Measurements from ENCODE around the gene LAMB2. TPM values are rescaled to one million over a fixed set of nuclear protein-coding genes. Genes with fewer than 3 reads are reported as not detected.

The LAMB2 gene

DNA sequence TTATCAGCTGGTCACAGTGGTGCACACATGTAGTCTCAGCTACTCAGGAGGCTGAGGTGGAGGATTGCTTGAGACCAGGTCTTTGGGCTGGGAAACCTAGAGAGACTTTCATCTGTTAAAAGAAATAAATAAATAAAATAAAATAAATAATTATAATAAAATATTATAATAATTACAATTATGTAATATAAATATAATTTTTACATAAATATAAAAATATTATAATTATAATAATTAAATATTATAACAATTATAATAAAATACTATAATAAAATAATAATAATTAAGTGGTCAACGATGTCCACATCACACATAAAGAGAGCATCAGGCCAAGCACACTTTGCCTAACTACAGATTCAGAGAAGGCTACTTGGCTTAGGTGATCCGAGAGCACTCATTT, 53.6 kb downstream of the LAMB2 start:
- no peak for TF ChIP-seq SPI1 (IDR thresholded peaks at IDR 0.05; ENCODE audit: borderline replicate concordance, low read depth)
- TF ChIP-seq, protein P1, sequence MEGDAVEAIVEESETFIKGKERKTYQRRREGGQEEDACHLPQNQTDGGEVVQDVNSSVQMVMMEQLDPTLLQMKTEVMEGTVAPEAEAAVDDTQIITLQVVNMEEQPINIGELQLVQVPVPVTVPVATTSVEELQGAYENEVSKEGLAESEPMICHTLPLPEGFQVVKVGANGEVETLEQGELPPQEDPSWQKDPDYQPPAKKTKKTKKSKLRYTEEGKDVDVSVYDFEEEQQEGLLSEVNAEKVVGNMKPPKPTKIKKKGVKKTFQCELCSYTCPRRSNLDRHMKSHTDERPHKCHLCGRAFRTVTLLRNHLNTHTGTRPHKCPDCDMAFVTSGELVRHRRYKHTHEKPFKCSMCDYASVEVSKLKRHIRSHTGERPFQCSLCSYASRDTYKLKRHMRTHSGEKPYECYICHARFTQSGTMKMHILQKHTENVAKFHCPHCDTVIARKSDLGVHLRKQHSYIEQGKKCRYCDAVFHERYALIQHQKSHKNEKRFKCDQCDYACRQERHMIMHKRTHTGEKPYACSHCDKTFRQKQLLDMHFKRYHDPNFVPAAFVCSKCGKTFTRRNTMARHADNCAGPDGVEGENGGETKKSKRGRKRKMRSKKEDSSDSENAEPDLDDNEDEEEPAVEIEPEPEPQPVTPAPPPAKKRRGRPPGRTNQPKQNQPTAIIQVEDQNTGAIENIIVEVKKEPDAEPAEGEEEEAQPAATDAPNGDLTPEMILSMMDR (IDR thresholded peaks at IDR 0.05; ENCODE audit: insufficient read depth, low read length): no peak
- no peak for TF ChIP-seq GABPA (IDR thresholded peaks at IDR 0.05; ENCODE audit: low read depth)
- TF ChIP-seq, protein P2, sequence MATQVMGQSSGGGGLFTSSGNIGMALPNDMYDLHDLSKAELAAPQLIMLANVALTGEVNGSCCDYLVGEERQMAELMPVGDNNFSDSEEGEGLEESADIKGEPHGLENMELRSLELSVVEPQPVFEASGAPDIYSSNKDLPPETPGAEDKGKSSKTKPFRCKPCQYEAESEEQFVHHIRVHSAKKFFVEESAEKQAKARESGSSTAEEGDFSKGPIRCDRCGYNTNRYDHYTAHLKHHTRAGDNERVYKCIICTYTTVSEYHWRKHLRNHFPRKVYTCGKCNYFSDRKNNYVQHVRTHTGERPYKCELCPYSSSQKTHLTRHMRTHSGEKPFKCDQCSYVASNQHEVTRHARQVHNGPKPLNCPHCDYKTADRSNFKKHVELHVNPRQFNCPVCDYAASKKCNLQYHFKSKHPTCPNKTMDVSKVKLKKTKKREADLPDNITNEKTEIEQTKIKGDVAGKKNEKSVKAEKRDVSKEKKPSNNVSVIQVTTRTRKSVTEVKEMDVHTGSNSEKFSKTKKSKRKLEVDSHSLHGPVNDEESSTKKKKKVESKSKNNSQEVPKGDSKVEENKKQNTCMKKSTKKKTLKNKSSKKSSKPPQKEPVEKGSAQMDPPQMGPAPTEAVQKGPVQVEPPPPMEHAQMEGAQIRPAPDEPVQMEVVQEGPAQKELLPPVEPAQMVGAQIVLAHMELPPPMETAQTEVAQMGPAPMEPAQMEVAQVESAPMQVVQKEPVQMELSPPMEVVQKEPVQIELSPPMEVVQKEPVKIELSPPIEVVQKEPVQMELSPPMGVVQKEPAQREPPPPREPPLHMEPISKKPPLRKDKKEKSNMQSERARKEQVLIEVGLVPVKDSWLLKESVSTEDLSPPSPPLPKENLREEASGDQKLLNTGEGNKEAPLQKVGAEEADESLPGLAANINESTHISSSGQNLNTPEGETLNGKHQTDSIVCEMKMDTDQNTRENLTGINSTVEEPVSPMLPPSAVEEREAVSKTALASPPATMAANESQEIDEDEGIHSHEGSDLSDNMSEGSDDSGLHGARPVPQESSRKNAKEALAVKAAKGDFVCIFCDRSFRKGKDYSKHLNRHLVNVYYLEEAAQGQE (IDR thresholded peaks at IDR 0.05; ENCODE audit: insufficient replicate concordance, low read depth): no peak
- TF ChIP-seq POLR2AphosphoS5 (IDR thresholded peaks at IDR 0.05; ENCODE audit: low read depth): no peak
- no peaks in the 10 kb centered on the region for H3K27me3 ChIP-seq (ENCODE audit: insufficient read depth, poor library complexity, severe bottlenecking)
- no peak for DNase-seq (ENCODE audit: low read depth in 1 of 2, low spot score in 1 of 2)
- H3K4me3 ChIP-seq (replicated peaks; ENCODE audit: insufficient read depth, low read length): no peak overlapping the region
- no peak overlapping the region for H3K27ac ChIP-seq (replicated peaks)

DNA sequence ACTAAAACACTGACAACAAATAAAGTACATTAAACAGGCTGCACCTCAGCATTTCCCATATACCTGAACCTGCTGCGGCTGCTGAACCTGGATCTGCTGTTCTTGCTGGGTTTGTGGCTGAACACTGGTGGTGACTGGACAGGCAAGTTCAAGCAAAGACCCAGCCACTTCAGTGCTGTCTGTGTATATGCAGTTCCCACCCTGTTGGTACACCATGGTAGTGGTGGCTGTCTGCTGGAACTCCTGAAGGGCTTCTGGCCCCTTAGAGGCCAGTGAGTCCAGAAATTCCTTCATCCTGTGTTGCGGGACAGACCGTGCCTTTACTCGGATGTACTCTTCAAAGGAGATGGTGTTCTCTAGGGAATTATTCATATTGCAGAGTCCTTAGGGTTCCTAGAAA, 56.2 kb downstream of the LAMB2 start:
- no peaks in the 10 kb centered on the region for H3K27me3 ChIP-seq (ENCODE audit: insufficient read depth, poor library complexity, severe bottlenecking)
- H3K27ac ChIP-seq (replicated peaks): no peak overlapping the region
- H3K4me3 ChIP-seq (replicated peaks; ENCODE audit: insufficient read depth, low read length): no peak overlapping the region
- TF ChIP-seq POLR2AphosphoS5 (IDR thresholded peaks at IDR 0.05; ENCODE audit: low read depth): no peak
- TF ChIP-seq, protein P1 (IDR thresholded peaks at IDR 0.05; ENCODE audit: insufficient read depth, low read length): no peak
- TF ChIP-seq SPI1 (IDR thresholded peaks at IDR 0.05; ENCODE audit: borderline replicate concordance, low read depth): no peak
- TF ChIP-seq, protein P2 (IDR thresholded peaks at IDR 0.05; ENCODE audit: insufficient replicate concordance, low read depth): no peak
- TF ChIP-seq GABPA (IDR thresholded peaks at IDR 0.05; ENCODE audit: low read depth): no peak
- DNase-seq (ENCODE audit: low read depth in 1 of 2, low spot score in 1 of 2): no peak

DNA sequence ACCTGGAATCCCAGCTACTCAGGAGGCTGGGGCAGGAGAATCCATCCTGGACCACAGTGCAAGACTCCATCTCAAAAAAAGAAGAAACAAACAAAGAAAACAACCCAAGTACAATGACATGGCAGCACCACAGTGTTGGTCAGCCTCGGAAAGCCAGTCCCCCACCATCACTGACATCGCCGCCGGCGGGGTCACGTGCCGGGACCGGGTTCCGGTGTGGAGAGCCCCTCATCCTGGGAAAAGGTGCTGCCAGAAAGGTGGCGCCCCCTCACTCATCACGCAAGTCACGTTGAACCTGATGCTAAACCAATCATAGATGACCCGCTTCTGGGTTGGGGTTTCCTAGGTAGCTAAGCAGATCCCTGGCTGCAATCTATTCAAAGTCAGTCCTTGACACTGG, 56.7 kb downstream of the LAMB2 start:
- no peak overlapping the region for H3K4me3 ChIP-seq (replicated peaks; ENCODE audit: insufficient read depth, low read length)
- no peak for DNase-seq (ENCODE audit: low read depth in 1 of 2, low spot score in 1 of 2)
- no peak for TF ChIP-seq GABPA (IDR thresholded peaks at IDR 0.05; ENCODE audit: low read depth)
- TF ChIP-seq, protein P2 (IDR thresholded peaks at IDR 0.05; ENCODE audit: insufficient replicate concordance, low read depth): no peak
- TF ChIP-seq POLR2AphosphoS5 (IDR thresholded peaks at IDR 0.05; ENCODE audit: low read depth): no peak
- TF ChIP-seq, protein P1 (IDR thresholded peaks at IDR 0.05; ENCODE audit: insufficient read depth, low read length): no peak
- TF ChIP-seq SPI1 (IDR thresholded peaks at IDR 0.05; ENCODE audit: borderline replicate concordance, low read depth): no peak
- no peak overlapping the region for H3K27ac ChIP-seq (replicated peaks)
- H3K27me3 ChIP-seq (ENCODE audit: insufficient read depth, poor library complexity, severe bottlenecking): no peaks in the 10 kb centered on the region

Small RNA genes lying within 50 kb of the gene (microRNA-seq; reads per million reads assigned to microRNA genes)
- gene MIR6890: not detected
